Measurements from ENCODE around the gene C19orf38.

C19orf38 gene

DNA sequence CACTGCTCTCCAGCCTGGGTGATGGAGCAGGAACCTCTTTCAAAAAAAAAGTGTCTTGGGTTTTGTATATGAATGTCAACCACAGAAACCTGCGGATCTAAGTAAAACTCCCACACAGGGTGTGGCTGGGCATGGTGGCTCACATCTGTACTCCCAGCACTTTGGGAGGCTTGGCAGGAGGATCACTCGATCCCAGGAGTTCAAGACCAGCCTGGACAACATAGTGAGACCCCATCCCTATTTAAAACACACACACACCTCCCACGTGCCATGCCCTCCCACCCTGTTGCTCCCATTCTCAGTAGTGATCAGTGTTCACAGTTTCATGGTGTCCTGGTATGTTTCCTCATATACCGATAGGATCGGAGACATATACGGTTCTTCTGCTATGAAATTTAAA is 21.4 kb upstream of the C19orf38 start:
- Mint-ChIP-seq H3K4me3 (no peak overlapping the region), H3K27me3 (ENCODE audit: low read depth, poor library complexity) (peaks cover 3% of the 10 kb centered on the region), H3K4me1 (peaks cover 3% of the 10 kb centered on the region), H3K9me3 (no peaks in the 10 kb centered on the region), H3K27ac (no peak overlapping the region), H3K36me3 (ENCODE audit: low read depth) (peaks cover 32% of the 10 kb centered on the region)
- no peak for DNase-seq
- TF ChIP-seq, protein P1, sequence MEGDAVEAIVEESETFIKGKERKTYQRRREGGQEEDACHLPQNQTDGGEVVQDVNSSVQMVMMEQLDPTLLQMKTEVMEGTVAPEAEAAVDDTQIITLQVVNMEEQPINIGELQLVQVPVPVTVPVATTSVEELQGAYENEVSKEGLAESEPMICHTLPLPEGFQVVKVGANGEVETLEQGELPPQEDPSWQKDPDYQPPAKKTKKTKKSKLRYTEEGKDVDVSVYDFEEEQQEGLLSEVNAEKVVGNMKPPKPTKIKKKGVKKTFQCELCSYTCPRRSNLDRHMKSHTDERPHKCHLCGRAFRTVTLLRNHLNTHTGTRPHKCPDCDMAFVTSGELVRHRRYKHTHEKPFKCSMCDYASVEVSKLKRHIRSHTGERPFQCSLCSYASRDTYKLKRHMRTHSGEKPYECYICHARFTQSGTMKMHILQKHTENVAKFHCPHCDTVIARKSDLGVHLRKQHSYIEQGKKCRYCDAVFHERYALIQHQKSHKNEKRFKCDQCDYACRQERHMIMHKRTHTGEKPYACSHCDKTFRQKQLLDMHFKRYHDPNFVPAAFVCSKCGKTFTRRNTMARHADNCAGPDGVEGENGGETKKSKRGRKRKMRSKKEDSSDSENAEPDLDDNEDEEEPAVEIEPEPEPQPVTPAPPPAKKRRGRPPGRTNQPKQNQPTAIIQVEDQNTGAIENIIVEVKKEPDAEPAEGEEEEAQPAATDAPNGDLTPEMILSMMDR (IDR thresholded peaks at IDR 0.05), result no peak

DNA sequence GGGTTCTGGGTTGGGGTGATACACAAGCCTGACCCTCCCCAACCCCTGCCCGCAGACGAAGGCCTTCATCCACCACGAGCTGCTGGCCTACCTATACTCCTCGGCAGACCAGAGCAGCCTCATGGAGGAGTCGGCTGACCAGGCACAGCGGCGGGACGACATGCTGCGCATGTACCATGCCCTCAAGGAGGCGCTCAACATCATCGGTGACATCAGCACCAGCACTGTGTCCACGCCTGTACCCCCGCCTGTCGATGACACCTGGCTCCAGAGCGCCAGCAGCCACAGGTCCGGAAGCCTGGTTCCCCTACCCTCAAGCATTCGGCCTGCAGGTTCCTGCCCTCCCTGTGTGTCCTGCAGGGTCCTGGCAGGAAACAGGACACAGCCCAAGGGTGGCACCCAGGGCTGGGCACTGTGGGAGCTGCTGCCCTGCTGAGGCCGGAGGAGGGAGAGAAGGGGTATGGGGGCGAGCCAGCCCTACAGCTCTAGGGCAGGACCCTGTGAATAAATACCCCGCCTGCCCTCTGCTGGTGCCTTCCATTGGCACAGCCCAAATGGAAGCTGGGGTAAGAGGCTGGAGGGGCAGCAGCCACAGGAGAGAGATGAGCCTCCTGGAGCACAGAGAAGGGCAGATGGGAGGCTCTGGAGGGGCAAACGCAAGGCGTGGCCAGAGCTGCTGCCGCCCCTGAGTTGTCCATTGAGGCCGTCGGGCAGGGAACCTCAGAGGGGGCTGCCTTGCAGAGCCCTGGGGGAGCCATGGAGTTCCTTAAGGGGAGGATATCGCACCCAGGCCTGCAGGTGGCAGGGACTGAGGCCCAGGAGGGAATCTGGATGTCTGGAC is 19.0 kb upstream of the C19orf38 start:
- Mint-ChIP-seq H3K27me3 (ENCODE audit: low read depth, poor library complexity) (peaks cover 3% of the 10 kb centered on the region), H3K36me3 (ENCODE audit: low read depth) (peaks cover 29% of the 10 kb centered on the region), H3K4me1 (peaks cover 14% of the 10 kb centered on the region), H3K9me3 (no peaks in the 10 kb centered on the region), H3K4me3 (no peak overlapping the region), H3K27ac (no peak overlapping the region)
- TF ChIP-seq, protein P1 (IDR thresholded peaks at IDR 0.05), result no peak
- DNase-seq, result no peak

DNA sequence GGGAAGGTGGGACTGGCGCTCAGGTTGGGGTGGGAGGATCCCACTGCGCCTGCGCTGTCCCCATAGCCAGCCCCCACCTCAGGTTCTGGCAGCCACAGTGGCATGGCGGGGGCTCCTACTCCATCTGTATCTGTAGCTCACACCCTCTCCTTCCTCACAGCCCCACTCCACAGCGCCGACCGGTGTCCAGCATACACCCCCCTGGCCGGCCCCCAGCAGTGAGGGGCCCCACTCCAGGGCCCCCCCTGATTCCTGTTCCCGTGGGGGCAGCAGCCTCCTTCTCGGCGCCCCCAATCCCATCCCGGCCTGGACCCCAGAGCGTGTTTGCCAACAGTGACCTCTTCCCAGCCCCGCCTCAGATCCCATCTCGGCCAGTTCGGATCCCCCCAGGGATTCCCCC is 18.2 kb upstream of the C19orf38 start:
- Mint-ChIP-seq H3K4me3 (no peak overlapping the region), H3K4me1 (peaks cover 14% of the 10 kb centered on the region), H3K27ac (peak overlapping the region; percentile 39), H3K27me3 (ENCODE audit: low read depth, poor library complexity) (peaks cover 3% of the 10 kb centered on the region), H3K9me3 (no peaks in the 10 kb centered on the region), H3K36me3 (ENCODE audit: low read depth) (peaks cover 22% of the 10 kb centered on the region)
- DNase-seq, result no peak
- TF ChIP-seq, protein P1 (IDR thresholded peaks at IDR 0.05), result no peak

DNA sequence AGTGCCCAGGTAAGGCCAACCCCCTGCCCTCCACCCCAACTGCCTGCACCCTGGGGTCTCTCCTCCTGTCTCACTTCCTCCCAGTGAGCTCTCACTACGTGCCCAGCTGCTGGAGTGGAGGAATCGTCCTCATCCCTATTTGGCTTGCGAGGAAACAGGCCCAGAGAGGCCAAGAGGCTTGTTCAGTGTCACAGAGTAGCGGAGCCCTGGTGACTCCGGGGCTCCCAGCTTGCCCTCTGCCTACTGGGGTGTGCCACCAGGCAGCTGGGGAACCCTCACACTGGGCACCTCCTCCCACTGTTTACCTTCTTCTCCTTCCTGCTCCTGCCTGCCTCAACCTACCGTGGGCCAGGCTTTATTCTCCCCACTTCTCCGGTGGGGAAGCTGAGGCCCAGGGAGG is 17.8 kb upstream of the C19orf38 start:
- Mint-ChIP-seq H3K27ac (peak overlapping the region; percentile 39), H3K9me3 (no peaks in the 10 kb centered on the region), H3K4me1 (peaks cover 16% of the 10 kb centered on the region), H3K27me3 (ENCODE audit: low read depth, poor library complexity) (peaks cover 4% of the 10 kb centered on the region), H3K4me3 (no peak overlapping the region), H3K36me3 (ENCODE audit: low read depth) (peaks cover 21% of the 10 kb centered on the region)
- TF ChIP-seq, protein P1 (IDR thresholded peaks at IDR 0.05), result no peak
- no peak for DNase-seq

DNA sequence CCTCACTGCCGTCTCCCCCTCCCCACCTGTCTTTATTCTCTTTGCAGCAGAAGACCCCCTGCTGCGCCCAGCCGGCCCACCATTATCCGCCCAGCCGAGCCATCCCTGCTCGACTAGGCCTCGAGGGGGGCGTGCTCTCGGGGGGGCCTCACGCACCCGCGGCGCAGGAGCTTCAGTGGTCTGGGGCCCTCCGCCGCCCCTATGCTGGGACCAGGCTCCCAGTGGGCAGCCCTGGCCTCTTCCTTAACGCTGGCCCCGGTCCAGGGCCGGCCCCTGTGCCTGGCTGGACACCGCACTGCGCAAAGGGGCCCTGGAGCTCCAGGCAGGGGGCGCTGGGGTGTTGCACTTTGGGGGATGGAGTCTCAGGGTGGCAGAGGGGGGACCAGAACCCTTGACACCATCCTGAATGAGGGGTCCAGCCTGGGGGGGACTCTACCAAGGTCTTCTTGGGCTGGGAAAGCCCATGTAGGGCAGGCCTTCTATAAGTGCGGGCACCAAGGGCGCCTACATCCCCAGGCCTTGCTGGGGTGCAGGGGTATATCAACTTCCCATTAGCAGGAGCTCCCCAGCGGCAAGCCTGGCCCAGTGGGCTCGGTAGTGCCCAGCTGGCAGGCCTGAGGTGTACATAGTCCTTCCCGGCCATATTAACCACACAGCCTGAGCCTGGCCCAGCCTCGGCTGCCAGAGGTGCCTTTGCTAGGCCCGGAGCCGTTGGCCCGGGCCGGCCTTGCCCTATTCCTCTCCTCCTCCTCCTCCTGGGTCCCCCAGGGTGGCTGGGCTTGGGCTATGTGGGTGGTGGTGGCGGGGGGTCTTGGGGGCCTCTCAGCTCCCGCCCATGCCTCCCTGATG is 17.1 kb upstream of the C19orf38 start:
- Mint-ChIP-seq H3K4me3 (no peak overlapping the region), H3K27ac (peak overlapping the region; percentile 96), H3K36me3 (ENCODE audit: low read depth) (peaks cover 17% of the 10 kb centered on the region), H3K4me1 (peaks cover 21% of the 10 kb centered on the region), H3K9me3 (peaks cover 2% of the 10 kb centered on the region), H3K27me3 (ENCODE audit: low read depth, poor library complexity) (peaks cover 6% of the 10 kb centered on the region)
- TF ChIP-seq, protein P1 (IDR thresholded peaks at IDR 0.05), result no peak
- DNase-seq, result no peak
